Measurements from ENCODE around the gene C3orf18.

Gene C3orf18

DNA sequence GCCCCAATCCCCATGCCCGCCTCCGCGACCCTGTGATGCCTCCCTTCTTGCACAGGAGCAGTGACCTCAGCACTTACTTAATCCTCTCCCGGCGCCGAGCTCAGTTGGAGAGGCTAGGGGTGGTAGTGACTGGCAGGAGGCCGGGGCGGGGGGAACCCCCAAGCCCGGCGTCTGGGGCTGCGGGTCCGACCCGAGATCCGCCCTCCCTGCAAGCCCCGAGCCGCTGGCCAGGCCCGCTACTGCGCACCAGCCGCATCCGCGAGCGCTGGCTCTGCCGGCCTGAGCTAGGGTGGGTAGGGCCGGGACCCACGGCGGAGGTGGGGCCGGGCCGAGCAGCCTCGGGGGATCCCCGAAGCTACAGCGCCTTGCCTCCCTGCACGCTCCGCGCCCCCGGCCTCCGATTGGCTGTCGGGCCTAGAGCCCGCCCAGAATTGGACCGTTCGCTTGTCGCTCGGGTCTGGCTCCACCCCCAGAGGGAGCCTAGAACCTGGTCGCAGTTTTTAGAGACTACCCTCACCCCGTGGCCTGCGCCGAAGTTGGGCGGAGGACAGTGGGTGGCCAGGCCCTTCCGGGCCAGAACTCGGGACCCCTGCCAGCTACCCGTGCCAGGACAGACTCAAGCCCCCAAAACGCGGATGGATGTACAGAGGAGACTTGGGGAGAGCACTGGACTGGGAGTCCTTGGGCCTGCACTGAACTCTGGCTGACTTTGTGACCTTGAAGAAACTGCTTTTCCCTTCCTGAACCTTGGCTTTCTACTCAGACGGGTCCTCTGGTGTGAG is at the start of gene C3orf18:
Gene C3orf18 (minus strand): TSS at position 362 of the 782 bp plus-strand sequence. CDS start 2,048 bp downstream, outside the sequence.
- peak; percentile 89 for DNase-seq (ENCODE audit: insufficient read length, low spot score)
- FAIRE-seq, result no peak

DNA sequence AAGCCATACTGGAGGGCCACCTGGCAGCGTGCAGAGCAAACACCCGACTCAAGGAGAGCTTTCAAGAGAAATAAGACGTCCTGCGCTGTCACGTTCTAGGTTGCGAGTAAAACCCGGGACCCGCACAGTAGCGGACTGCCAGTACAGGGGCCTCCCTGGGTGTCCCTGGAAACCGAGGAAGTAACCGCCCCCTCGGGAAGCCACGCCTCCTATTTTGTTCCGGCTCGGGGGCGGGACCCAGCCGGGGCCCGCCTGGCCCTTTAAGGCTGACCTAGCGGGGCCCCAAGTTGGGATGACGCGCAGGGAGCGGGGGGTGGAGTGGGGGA is 49.2 kb upstream of the C3orf18 start:
- peak; percentile 92 for DNase-seq (ENCODE audit: insufficient read length, low spot score)
- FAIRE-seq, result peak; percentile 16

DNA sequence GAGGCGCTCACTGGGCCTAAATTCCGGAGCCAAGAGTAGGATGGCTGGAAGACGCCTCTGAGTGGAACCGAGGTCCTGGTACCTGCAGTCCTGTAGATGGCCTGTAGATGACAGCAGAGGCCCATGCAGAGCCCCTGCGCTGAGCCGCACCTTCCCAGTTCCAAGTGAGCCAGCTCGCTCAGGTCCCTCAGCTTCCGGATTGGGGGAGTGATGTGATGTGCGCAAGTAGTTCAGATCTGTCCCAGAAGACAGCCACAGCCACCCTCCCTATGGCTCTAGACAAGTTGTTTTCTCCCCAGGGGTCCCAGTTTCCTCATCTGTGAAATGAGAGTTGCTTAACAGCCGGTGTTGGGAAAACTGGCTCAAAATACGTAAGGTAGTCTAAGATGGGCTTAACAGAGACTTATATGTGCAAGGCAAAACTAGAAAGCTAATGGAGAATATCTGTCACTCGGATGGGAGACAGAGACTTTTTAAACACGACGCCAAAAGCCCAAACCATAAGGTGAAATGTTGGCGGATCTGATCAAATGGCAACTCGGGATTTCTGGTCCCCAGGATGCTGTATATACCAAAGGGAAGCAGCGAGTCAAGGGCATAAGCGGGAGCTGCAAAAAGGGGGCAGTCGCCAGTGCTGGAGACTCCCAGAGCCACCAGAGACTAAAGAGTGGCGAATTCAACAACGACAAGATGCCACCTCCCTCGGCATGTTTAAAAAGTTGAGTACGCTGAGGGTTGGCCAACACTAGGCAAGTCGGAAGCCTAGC is 48.6 kb upstream of the C3orf18 start:
- FAIRE-seq (peak; percentile 65), DNase-seq (ENCODE audit: insufficient read length, low spot score) (peak; percentile 92)

DNA sequence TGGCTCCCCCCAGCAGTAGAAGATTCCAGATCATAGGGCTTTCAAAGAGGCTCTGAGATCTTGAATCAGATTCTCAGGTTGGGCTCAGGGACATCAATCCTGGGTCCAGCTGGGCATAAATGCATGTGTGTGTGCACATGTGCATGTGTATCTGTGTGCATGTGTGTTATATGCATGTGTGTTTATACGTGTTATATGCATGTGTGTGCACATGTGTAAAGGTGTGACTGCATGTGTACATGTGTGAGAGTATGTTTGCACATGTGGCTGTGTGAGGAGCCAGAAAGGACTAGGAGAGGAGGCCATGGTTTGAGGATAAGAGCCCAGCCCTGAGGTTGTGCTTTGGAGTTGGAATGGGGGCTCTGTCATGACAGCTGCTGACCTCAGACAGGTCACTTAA is 47.6 kb upstream of the C3orf18 start:
- peak; percentile 40 for FAIRE-seq

DNA sequence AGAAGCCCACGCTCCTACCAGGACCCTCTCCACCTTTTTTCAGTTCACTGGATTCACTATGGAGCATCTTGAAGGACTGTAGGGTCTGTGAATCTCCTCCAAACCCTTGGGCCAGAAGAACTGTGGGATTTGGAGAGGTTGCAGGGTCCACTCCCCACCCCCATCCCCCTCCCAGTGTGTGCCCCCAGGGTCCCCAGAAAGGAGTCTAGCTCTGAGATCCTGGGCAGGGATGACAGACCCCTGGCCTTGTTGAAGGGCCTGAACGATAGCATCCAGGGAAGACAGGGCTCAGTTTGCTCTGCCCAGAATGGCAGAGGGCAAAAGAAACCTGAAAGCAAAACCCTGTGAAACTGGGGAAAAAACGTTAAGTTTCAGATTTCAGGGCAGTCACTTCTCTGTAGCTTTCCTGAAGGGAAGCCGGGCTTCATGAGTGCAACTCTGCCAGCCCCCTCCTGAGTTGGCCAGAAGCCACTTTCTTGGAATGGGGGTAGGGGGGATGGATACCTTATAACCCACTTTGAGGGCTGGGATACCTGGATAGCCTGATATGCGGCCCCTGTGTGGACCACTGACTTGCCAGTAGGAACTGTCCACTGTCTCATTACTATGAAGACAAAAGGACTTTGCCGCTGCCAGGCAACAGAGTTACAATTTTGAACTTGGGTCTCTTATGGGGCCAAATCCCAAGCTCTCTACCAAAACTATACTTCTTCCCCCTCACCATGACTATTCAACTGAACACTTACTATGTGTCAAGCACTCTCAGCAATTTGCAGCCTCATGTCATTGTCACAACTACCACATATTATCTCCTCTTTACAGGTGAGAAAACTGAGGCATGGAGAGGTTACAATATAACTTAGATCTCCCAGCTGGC is 45.7 kb upstream of the C3orf18 start:
- DNase-seq (ENCODE audit: insufficient read length, low spot score) (no peak), FAIRE-seq (no peak)

More for the DNA sequence above, 47.6 kb upstream of the C3orf18 start:
- DNase-seq (ENCODE audit: insufficient read length, low spot score), result no peak

DNA sequence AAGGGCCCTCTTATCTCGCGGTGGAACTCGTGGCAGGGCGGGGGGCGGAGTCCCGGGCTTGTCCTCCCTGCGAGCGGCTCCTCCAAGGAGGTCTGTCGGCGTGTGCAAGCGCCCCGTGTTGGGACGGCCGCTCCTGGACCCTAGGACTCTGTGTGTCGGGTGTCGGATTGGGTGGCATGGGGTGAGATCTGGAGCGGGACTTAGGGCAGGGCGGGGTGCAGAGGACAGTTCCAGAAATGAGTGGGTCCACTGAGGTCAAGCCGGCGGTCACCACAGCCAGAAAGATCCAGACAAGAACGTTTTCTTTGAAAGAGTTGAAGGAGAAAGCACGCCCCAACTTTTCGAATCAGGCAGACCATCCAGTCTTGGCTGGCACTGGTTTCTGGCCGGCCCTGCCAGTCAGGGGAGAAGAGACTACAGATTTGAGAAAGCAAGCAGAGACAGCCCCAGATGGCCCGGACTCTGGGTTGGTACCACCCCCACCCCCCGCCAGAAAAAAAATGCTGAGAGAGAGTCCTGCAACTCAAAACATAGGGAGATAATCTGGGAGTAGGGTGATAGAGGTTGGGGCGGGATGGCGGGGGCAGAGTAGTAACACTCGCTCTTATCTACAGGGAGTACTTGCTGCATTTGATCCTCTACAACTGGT is 44.8 kb upstream of the C3orf18 start:
- DNase-seq (ENCODE audit: insufficient read length, low spot score) (no peak), FAIRE-seq (no peak)

DNA sequence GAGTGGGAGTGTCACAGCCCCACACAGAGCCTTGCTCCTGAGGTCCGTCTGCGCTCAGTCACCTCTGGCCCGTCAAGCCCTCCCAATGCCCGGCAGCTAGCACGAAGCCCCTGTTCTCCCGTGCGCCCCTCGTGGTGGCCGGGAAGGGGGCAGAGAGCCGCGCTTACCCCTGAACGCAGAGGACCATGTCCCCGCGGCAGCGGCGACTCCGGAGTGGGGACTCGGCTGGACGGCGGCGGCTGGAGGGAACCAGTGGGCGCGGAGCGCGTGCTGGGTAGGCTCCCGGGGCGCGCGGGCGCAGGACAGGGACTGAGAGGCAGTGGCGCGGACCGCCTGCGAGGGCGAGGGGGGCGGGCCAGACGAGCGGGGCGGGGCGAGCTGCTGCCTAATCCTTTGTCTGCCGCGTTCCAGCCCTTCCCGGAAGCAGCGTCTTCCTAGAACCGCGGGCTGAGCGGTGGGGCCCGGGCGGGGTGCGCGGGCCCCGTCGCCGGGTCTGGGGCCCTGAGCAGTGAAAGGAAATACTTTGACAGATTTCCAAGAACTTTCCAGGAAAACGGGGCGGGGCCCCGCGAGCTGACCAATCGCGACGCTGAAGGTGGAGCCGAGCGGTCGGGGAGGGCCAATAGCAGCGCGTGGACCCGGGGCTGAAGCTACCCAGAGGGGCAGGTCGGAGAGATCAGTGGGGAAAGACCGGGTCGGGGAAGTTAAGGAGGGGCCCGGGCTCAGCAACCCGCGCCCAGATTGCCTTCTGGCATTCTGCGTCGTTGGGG is 44.1 kb upstream of the C3orf18 start, which contains the start of gene CISH:
Gene CISH (minus strand): TSS at position 311 of the 770 bp plus-strand sequence. CDS start 124 bp downstream, at position 187.
- DNase-seq (ENCODE audit: insufficient read length, low spot score) (peak; percentile 89), FAIRE-seq (peak; percentile 46)

GRCh38 chr3:50610992-50611463 is 43.5 kb upstream of the C3orf18 start:
- FAIRE-seq (no peak), DNase-seq (ENCODE audit: insufficient read length, low spot score) (no peak)

DNA sequence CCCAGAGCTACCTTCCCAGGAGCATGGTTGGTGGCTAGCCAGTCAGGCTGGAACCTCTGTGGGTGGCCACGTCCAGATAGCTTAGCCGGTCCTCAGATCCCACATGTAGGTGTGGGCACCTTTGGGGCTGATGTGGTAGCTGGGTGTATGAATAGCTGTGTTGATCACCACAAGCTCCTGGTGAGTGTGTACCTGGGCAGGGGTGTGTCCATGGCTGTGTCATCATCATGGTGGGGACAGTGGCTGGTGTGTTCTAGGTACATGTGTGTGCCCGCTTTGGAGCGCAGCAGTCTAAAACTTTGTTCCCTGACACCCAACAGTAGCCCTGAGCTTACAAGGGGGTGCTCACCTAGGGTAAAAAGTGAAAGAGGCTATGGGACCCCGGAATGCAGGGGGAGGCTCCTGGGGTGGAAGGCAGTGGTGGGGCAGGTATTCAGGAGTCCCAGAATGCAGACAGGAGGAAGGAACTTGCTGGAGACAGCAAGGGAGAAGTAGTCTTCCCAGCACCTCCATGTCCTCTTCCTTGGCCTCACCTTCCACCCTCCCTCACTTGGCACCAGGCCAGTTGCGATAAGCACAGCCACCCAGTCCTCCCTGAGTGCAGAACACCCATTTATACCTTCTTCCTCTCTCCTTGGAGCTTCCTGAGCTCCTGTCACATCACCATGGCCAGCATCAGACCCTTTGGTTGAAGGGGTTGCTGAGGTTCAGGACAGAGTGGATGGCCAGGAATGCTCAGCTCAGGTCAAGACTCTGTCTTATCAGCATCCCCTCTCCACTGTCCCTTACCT is 42.8 kb upstream of the C3orf18 start:
- DNase-seq (ENCODE audit: insufficient read length, low spot score) (no peak), FAIRE-seq (no peak)

GRCh38 chr3:50609763-50610085 is 42.2 kb upstream of the C3orf18 start:
- FAIRE-seq (no peak), DNase-seq (ENCODE audit: insufficient read length, low spot score) (no peak)

DNA sequence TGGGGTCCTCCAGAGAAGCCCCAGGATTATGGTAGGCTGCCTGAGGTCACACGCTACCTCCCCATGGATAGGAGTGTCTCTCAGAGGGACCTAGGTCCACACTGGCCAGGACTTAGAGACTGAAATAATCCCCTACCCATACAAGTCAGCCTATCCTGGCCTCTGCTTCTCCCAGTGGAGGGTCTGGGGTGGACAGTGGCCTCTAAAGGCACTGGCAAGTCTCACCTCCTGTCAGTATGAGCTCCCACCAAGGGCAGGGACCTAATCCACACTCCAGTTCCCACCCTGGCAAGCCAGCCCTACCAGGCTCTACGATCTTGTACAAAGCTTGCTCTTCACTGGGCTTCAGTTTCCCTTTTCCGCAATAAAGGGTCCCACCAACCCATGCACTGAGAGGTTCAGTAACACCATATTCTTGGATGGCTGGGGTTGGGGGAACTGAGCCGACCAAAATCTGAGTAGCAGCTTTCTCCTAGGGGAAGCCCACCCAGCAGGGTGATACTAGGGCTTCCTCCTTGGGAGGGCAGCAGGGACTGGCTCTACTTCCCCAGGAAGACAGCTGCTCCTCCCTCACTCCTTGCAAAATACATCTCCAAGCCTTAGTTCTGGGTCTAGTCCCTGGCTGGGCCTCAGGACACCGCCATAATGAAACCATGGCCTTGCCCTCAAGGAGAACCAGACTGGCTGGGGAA is 41.7 kb upstream of the C3orf18 start:
- DNase-seq (ENCODE audit: insufficient read length, low spot score), result no peak
- FAIRE-seq, result no peak

- no peak for DNase-seq (ENCODE audit: insufficient read length, low spot score)
- no peak for FAIRE-seq
Observed at GRCh38 chr3:50608278-50608677, 40.7 kb upstream of the C3orf18 start.

- DNase-seq (ENCODE audit: insufficient read length, low spot score) (no peak), FAIRE-seq (no peak)
Observed at GRCh38 chr3:50607271-50608091, 39.9 kb upstream of the C3orf18 start.

GRCh38 chr3:50606596-50606995 is 39.0 kb upstream of the C3orf18 start:
- DNase-seq (ENCODE audit: insufficient read length, low spot score) (no peak), FAIRE-seq (no peak)

DNA sequence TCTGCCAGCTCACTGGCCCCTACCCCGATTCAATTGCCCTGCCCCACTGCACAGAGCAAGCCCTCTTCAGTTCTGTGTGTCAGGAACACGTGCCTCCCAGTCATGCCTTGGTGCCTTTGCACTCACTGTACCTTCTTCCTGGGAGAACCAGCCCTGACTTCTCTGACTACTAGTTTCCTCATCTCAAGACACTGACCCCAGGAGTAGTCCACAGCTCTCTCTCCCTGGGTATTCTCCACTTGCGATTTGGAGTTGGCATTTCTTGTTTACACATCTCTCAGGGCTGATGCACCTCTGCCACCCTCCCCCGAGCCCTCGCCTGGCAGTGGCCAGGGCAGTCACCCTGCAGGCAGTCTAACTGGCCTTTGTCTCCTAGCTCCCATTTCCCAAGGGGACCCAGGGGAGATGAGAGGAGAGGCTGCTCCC is 38.4 kb upstream of the C3orf18 start:
- DNase-seq (ENCODE audit: insufficient read length, low spot score) (no peak), FAIRE-seq (no peak)

- DNase-seq (ENCODE audit: insufficient read length, low spot score) (no peak), FAIRE-seq (no peak)
Observed at GRCh38 chr3:50604628-50605588, 37.4 kb upstream of the C3orf18 start.
